ENCODE data around the gene HACD2.
A peak's percentile ranks its signal among the peaks of the same experiment; 100 is the strongest.
"Not testable (repeated sequence)": the region's sequence is repeated elsewhere in the genome, so short reads cannot be mapped to it uniquely, and the experiment has no call there.

The HACD2 gene

DNA sequence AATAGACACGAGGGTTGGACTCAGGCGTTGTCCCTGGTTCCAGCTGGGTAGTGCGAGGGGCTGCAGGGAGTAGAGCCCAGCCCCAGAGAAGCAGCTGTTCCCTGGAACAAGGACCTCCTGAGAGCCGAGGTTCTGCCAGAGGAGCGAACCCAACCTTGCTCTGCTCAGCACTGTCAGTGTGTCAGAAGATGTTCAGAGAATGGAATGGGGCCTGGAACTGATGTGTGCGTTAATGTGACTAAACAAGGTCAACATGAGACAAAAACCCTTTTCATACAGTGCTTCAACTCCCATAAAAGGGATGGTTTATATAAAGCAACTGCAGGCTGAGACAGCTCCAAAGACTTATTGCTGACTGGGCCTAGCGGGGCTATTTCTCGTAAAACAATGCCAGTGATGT, 35.5 kb upstream of the HACD2 start:
- Mint-ChIP-seq H3K27me3 (no peaks in the 10 kb centered on the region), H3K4me3 (no peak overlapping the region), H3K4me1 (peaks cover 17% of the 10 kb centered on the region), H3K36me3 (no peaks in the 10 kb centered on the region), H3K27ac (no peak overlapping the region), H3K9me3 (no peaks in the 10 kb centered on the region)
- no peak for ATAC-seq

DNA sequence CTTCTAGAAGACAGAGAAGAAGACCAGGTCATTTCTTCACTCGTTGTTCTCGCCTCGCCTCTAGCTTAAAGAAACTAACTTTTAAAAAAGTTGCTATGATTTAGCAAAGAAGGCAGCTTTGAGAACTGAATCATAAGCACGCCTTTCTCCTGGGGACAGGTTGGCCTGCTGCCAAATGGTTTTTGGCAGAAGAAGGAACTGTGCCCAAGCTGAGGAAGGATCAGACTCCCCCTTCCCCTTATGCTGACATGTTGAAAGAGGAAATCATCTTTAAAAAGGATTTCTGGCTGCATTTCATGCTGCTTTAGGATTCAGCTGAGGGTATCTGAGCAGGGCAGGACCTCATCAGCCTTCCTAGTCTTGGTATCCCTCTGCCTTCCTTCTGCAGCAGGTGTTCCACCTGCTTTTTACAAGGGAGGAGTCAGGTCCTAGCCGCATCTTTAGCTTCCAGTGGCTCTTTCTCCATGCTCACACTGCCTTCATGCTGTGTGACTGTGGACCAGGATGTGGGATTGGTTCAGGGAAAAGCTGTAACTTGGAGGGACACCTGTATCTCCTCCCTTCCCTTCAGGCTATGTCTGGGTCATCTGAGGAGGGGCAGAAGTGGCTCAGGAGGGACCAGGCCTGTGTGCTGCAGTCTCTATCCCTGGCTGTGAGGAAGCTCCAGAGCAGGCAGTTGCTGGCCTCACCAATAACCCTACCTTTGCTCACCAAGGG, 34.1 kb upstream of the HACD2 start:
- H3K4me3 Mint-ChIP-seq = no peak overlapping the region
- no peaks in the 10 kb centered on the region for H3K27me3 Mint-ChIP-seq
- H3K9me3 Mint-ChIP-seq = no peaks in the 10 kb centered on the region
- peak; percentile 67 for ATAC-seq
- H3K4me1 Mint-ChIP-seq = peaks cover 17% of the 10 kb centered on the region
- peaks cover 3% of the 10 kb centered on the region for H3K36me3 Mint-ChIP-seq
- no peak overlapping the region for H3K27ac Mint-ChIP-seq

DNA sequence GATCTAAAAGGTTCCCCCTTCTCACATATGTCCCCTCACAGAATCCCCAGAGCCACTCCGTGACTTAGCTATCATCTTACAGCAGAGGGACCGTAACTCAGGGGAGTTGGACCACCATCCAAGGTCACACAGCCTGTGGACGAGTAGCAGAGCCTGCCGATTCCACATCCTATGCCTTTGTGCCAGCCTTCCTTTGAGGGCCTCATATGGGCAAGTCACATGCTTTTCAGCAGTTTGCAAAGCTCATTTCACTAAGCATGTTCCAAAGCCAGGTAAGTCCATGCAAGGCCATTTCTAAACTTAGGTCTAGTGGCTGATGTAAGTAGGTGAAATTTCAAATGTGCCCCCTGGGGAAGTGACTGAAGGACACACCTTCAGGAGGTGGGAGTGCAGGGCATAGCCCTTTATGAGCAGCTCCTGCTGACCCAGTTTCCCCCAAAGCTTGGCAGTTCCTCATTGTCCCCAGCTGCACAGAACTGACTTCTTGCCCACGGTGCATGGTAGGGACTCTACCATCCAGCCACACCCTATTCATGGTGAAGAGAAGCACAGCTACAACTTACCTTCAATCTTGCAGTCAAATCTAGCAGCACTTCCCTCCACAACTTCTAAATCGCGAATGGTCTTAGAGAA, 33.3 kb upstream of the HACD2 start:
- Mint-ChIP-seq H3K36me3 (peaks cover 7% of the 10 kb centered on the region), H3K4me1 (peaks cover 17% of the 10 kb centered on the region), H3K9me3 (no peaks in the 10 kb centered on the region), H3K27me3 (no peaks in the 10 kb centered on the region), H3K27ac (no peak overlapping the region), H3K4me3 (no peak overlapping the region)
- peak; percentile 56 for ATAC-seq

DNA sequence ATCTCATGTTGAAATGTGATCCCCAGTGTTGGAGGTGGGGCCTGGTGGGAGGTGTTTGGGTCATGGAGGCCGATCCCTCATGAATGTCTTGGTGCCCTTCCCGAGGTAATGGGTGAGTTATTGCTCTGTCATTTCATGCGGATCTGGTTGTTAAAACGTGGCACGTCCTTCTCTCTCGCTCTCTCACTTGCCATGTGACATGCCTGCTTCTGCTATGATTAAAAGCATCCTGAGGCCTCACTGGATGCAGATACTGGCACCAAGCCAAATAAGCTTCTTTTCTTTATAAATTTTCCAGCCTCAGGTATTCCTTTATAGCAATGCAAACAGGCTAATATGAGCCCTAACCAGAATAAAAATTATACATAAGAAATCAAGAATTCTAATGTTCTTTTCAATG, 31.7 kb upstream of the HACD2 start:
- no peak for ATAC-seq
- peaks cover 15% of the 10 kb centered on the region for H3K36me3 Mint-ChIP-seq
- no peaks in the 10 kb centered on the region for H3K27me3 Mint-ChIP-seq
- no peak overlapping the region for H3K4me3 Mint-ChIP-seq
- H3K9me3 Mint-ChIP-seq = no peaks in the 10 kb centered on the region
- peaks cover 17% of the 10 kb centered on the region for H3K4me1 Mint-ChIP-seq
- H3K27ac Mint-ChIP-seq = no peak overlapping the region

DNA sequence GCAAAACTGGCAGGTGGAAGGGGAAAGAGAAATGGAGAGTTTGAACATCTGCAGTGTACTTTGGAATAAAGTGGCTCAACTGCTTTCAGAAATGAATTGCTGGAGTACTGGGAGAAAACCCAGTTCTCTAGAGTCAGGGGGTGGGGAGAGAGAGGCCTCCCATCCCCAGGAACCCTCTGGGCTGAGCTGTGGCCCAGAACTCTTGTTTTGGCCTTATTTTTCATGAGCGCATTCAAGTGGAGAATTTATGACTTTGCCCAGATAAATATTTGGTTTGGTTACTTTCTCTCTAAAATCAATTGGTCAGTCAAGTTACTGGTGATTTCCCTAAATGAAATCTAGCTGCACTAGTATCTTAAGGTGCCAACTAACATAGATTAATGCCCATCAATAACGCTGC, 28.7 kb upstream of the HACD2 start:
- no peak for ATAC-seq
- no peaks in the 10 kb centered on the region for H3K9me3 Mint-ChIP-seq
- H3K4me1 Mint-ChIP-seq = peaks cover 15% of the 10 kb centered on the region
- H3K4me3 Mint-ChIP-seq = no peak overlapping the region
- H3K27ac Mint-ChIP-seq = no peak overlapping the region
- peaks cover 15% of the 10 kb centered on the region for H3K36me3 Mint-ChIP-seq
- no peaks in the 10 kb centered on the region for H3K27me3 Mint-ChIP-seq

DNA sequence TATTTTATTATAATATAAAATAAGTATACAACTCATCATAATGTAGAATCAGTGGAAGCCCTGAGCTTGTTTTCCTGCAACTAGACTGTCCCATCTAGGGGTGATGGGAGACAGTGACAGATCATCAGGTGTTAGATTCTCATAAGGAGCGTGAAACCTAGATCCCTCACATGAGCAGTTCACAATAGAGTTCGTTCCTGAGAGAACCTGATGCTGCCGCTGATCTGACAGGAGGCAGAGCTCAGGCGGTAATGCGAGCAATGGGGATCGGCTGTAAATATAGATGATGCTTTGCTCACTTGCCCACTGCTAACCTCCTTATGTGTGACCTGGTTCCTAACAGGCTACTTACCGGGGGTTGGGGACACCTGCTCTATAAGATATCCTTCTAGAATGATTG, 26.8 kb upstream of the HACD2 start:
- not testable (repeated sequence) for H3K27me3 Mint-ChIP-seq, H3K27ac Mint-ChIP-seq, H3K9me3 Mint-ChIP-seq, H3K4me3 Mint-ChIP-seq, H3K4me1 Mint-ChIP-seq, ATAC-seq
- peaks cover 15% of the 10 kb centered on the region for H3K36me3 Mint-ChIP-seq

DNA sequence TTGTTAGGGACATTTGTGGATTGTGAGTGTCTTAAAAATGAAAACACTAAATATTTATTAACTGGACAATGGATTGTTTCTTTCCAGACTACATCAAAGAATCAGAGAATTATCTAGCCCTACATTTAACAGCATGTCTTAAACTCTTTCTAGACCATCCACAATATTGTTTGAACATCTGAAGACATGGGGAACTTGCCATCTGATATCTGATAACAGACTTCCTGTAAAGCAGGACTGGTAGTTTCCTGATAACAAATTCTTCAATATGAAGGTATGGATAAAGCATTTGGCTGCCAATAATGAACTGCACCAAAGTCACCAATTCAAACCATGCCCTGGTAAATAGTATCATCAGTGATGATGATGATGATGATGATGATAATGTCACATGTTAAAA, 26.2 kb upstream of the HACD2 start:
- no peaks in the 10 kb centered on the region for H3K27me3 Mint-ChIP-seq
- H3K36me3 Mint-ChIP-seq = peaks cover 15% of the 10 kb centered on the region
- no peak for ATAC-seq
- no peak overlapping the region for H3K27ac Mint-ChIP-seq
- peaks cover 14% of the 10 kb centered on the region for H3K4me1 Mint-ChIP-seq
- H3K4me3 Mint-ChIP-seq = no peak overlapping the region
- no peaks in the 10 kb centered on the region for H3K9me3 Mint-ChIP-seq

DNA sequence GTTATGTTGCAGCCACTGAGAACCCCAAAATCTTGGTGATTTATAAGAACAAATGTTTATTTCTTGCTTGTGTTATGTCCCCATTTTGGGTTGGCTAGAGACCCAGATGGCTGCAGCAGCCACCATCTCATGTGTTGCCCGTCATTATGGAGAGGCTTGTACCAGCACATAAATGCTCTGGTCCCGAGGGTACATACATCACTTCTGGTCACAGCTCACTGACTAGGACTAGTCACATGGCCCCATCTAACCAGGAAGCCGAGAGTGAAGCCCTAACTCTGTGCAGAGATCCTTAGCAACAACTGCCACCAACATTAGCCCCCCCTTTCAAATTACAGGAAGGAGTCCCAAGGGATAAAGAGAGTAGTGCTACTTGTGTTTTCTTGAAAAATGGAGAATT, 25.5 kb upstream of the HACD2 start:
- ATAC-seq = peak; percentile 94
- H3K27ac Mint-ChIP-seq = peak overlapping the region; percentile 9

DNA sequence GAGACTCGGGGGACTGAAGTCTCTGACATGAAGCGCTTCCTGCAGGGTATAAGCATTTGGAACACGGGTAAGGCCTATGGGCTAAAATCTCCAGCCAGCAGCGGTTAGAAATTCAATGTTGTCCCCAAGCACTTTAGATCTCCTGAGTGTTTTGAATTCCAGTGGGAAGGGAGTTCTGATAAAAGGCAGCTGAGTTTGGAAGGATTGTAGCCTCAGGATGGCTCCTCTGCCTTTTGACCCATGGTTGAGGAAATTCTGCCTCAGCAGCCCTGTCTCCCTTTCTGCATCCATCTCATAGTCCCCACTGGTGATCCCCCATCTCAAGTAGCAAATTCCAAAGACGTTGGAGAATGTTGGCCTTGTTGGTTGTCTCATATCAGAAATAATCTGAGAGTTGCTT, 24.2 kb upstream of the HACD2 start:
- ATAC-seq = no peak
- Mint-ChIP-seq H3K4me1 (peaks cover 31% of the 10 kb centered on the region), H3K27ac (no peak overlapping the region), H3K36me3 (peaks cover 12% of the 10 kb centered on the region), H3K27me3 (no peaks in the 10 kb centered on the region), H3K9me3 (no peaks in the 10 kb centered on the region), H3K4me3 (no peak overlapping the region)

More for the DNA sequence above, 25.5 kb upstream of the HACD2 start:
- H3K9me3 Mint-ChIP-seq = no peaks in the 10 kb centered on the region
- H3K4me1 Mint-ChIP-seq = peaks cover 21% of the 10 kb centered on the region
- no peaks in the 10 kb centered on the region for H3K27me3 Mint-ChIP-seq
- peaks cover 15% of the 10 kb centered on the region for H3K36me3 Mint-ChIP-seq
- H3K4me3 Mint-ChIP-seq = no peak overlapping the region

DNA sequence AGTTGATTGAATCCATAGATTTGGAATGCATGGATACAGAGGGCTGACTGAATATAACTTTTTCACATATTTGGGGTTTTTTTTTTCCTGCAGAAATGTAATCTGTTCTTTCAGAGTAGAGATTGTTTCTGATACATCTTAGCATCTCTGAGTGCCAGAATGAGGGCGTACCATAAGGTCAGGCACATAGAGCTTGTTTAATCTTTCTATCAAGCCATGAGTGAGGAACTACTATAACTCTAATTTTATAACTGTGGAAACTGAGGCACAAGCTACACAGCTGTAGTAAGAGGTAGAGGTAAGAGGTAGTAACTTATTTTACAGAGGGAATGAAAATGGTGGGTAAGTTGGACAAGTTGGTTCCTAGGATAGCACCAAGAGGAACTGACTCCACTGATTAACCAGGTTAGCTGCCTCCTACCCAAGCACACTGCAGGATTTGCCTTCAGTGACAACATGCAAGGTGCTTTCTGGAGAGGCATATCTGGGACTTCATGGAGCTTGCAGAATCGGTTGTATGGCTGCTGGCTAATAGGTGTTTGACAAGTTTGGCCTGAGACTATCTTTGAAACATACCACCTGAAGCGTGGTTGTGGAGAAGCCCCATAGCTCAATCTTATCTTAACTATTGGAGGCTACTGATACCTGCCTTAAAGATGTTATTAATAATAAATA, 23.5 kb upstream of the HACD2 start:
- Mint-ChIP-seq H3K4me1 (peaks cover 31% of the 10 kb centered on the region), H3K27ac (no peak overlapping the region), H3K27me3 (no peaks in the 10 kb centered on the region), H3K9me3 (no peaks in the 10 kb centered on the region), H3K4me3 (no peak overlapping the region), H3K36me3 (peaks cover 9% of the 10 kb centered on the region)
- ATAC-seq = no peak

DNA sequence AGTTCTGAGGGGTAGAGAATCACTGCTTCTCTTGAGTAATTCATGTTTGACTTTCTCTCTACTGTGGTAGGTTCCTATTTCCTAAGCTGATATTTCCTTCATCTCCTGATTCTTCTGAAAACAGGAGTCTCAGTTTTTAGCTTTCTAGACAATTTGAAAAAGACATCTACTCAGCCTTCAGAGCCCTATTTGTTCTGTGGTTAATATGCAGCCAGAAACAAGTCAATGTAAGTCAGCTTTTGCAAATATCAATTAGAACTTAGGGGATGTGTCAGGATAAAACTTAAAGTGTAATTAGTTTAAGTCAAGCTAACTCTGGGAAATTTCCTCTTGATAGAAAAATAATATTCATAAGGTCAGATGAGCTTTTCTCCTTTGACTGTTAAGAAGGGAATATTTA, 21.7 kb upstream of the HACD2 start:
- ATAC-seq = no peak
- H3K36me3 Mint-ChIP-seq = no peaks in the 10 kb centered on the region
- H3K4me3 Mint-ChIP-seq = no peak overlapping the region
- no peaks in the 10 kb centered on the region for H3K27me3 Mint-ChIP-seq
- H3K4me1 Mint-ChIP-seq = peaks cover 31% of the 10 kb centered on the region
- H3K9me3 Mint-ChIP-seq = no peaks in the 10 kb centered on the region
- H3K27ac Mint-ChIP-seq = peak overlapping the region; percentile 49

DNA sequence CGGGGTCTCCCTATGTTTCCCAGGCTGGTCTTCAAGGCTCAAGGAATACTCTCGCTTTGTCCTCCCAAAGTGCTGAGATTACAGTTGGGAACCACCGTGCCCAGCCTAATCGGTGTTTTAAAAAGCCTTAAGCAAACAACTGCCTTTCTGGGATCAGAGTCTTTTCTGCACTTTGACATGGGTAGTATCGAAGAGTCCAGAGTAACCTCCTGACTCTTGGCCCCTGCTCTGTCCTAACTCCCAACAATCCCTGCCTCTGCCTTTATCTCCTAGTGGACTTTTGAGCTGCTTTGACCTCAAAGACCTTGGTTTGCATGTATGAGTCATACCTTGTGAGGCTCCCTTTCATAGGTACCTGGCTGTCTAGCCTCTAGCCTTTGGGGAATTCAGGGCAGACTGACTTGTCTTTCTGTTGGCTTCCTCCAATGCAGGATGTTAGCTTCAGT, 21.0 kb upstream of the HACD2 start:
- Mint-ChIP-seq H3K27me3 (no peaks in the 10 kb centered on the region), H3K4me1 (peaks cover 31% of the 10 kb centered on the region), H3K27ac (peak overlapping the region; percentile 49), H3K9me3 (no peaks in the 10 kb centered on the region), H3K36me3 (peaks cover under 1% of the 10 kb centered on the region), H3K4me3 (no peak overlapping the region)
- peak; percentile 84 for ATAC-seq

DNA sequence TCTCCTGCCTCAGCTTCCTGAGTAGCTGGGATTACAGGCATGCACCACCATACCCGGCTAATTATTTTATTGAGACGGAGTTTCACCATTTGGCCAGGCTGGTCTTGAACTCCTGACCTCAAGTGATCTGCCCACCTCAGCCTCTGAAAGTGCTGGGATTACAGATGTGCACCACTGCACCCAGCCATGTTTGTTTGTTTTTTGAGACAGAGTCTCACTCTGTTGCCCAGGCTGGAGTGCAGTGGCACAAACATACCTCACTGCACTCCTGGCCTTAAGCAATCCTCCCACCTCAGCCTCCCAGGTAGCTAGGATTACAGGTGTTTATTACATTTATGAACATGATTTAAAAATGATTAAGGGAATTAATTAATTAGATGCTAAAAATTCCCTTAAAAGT, 18.3 kb upstream of the HACD2 start:
- not testable (repeated sequence) for H3K4me3 Mint-ChIP-seq, H3K27me3 Mint-ChIP-seq, ATAC-seq, H3K9me3 Mint-ChIP-seq, H3K27ac Mint-ChIP-seq
- peaks cover 31% of the 10 kb centered on the region for H3K4me1 Mint-ChIP-seq
- peaks cover 25% of the 10 kb centered on the region for H3K36me3 Mint-ChIP-seq

DNA sequence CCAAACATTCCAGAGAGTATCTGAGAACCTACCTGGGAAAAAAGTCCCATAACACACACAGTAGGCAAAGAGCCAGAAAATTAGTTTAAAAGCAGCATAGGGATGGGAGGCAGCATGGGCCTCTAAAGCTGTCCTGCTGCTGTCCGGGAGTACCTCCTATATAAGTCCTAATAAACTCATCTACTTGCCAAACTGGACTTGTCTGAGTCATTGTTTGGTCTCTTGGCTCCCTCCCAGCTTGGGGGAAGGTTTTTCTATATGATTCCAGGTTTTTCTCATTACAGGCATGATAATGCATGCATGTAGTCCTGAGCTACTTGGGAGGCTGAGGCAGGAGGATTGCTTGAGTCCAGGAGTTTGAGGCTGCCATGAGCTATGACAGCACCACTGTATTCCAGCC, 17.5 kb upstream of the HACD2 start:
- Mint-ChIP-seq H3K27ac (no peak overlapping the region), H3K4me1 (peaks cover 31% of the 10 kb centered on the region), H3K9me3 (peaks cover 4% of the 10 kb centered on the region), H3K4me3 (no peak overlapping the region), H3K27me3 (no peaks in the 10 kb centered on the region), H3K36me3 (peaks cover 27% of the 10 kb centered on the region)
- no peak for ATAC-seq

DNA sequence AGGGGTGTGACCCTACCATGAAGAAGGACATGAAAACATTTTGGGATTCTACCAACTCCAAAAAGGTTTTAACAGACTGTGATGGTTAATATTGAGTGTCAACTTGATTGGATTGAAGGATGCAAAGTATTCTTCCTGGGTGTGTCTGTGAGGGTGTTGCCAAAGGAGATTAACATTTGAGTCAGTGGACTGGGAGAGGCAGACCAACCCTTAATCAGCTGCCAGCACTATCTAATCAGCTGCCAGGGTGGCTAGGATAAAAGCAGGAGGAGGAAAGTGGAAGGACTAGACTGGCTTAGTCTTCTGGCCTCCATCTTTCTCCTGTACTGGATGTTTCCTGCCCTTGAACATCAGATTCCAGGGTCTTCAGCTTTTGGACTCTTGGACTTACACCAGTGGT, 16.0 kb upstream of the HACD2 start:
- ATAC-seq, H3K27me3 Mint-ChIP-seq, H3K4me3 Mint-ChIP-seq, H3K9me3 Mint-ChIP-seq, H3K27ac Mint-ChIP-seq: not testable (repeated sequence)
- Mint-ChIP-seq H3K4me1 (peaks cover 22% of the 10 kb centered on the region), H3K36me3 (peaks cover 27% of the 10 kb centered on the region)

DNA sequence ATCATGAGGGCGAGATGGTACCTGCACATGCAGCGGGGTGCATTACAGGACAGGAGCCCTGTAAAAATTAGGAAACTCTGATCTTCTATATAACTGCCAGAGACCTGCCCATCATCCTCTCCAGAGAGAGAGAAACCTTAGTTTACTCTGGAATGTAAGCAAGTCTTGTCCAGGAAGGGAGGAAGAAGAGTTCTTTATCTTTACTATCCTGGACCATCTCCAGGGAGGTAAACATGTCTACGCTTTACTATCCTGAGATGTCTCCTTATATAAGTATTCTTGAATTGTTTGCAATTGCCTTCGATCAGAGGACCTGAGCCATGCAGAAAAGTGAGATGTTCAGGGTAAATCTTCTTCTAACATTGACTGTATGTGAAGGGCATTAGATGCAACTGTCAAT, 12.7 kb upstream of the HACD2 start:
- Mint-ChIP-seq H3K27ac (no peak overlapping the region), H3K9me3 (peaks cover 8% of the 10 kb centered on the region)

More for the DNA sequence above, 12.7 kb upstream of the HACD2 start:
- H3K4me1 Mint-ChIP-seq = peaks cover 7% of the 10 kb centered on the region
- H3K36me3 Mint-ChIP-seq = peaks cover 38% of the 10 kb centered on the region
- no peak for ATAC-seq
- H3K27me3 Mint-ChIP-seq = no peaks in the 10 kb centered on the region
- no peak overlapping the region for H3K4me3 Mint-ChIP-seq

Data from stimulated activated memory B cell treated with anti-CD40 and anti-IgM and Interleukin-4, amounts not matched to agents 10 μg/mL and 1 μg/mL and 100 μg/mL, for 72 hours (primary cell).